GM21447 (cell line): ENCODE data around the gene PNLDC1.
"Not testable (repeated sequence)": the region's sequence is repeated elsewhere in the genome, so short reads cannot be mapped to it uniquely, and the experiment has no call there.

ENCODE experiments used
- ATAC-seq: cut with Tn5 transposase; IDR thresholded peaks from one replicate; pipeline ENCODE4 v1.9.1; 2021; ENCODE audit not compliant: unreplicated experiment

Gene PNLDC1

GRCh38 chr6:159778131-159778530, 21.9 kb upstream of the PNLDC1 start:
- no peak for ATAC-seq

DNA sequence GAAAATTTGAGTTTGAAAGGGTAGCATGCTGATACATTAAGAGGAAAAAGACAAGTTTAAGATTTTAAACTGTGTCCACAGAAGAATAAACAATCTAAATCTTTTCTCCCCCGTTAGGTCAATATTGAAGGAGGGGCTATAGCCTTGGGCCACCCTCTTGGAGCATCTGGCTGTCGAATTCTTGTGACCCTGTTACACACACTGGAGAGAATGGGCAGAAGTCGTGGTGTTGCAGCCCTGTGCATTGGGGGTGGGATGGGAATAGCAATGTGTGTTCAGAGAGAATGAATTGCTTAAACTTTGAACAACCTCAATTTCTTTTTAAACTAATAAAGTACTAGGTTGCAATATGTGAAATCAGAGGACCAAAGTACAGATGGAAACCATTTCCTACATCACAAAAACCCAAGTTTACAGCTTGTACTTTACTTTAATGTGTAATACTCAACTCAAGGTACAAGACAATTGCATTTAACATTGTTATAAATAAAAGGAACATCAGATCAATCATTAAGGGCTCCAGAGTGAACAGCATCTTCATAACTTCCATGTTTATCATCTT, 21.5 kb upstream of the PNLDC1 start:
- no peak for ATAC-seq

DNA sequence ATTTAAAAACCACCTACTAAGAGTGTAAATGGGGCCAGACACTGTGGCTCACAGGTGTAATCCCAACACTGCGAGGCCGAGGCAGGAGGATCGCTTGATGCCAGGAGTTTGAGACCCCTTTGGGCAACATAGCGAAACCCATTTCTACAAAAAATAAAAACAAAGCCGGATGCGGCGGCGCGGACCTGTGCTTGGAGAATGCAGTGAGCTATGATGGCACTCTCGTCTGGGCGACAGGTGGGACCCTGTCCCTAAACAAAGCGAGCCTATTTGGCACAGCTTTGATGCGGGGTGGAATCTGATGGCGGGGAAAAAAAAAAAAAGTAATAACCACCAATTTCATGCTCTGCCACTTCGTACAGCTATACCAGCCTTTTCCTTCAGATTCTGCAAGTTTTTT, 11.8 kb upstream of the PNLDC1 start:
- ATAC-seq: no peak

DNA sequence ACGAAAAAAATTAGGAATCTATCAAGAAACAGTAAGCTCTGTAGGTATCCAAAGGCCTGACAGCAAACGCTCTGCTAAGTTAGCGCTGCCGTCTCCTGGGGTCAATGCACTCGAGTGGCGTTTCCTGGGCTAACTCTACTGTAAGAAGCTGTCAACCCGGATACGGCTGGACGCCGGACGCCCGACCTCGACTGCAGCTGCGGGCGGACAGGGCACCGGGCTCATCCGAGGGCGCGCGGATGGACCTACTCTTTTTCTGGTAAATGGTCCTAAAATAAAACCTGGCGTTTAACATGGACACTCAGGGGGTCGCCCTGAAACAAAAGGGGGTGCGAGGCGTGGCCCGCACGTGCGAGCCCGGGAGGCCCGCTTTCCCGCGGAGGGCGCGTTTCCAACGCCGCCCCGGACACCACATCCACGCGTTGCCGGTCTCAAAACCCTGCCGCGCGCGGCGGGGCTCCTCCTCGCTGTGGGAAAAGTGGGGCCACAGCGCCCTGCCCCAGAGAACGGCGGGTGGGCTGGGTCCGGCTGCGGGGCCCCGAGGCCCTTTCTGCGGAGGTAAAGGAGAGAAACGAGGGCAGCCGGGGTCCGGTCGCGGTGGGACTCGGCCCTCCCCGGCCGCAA, 11.2 kb upstream of the PNLDC1 start:
- no peak for ATAC-seq

GRCh38 chr6:159789377-159790148, 10.5 kb upstream of the PNLDC1 start, which contains the start of gene TCP1:
TCP1 (minus strand) TSS chr6:159789602; CDS start chr6:159789468, 134 bp downstream.
- ATAC-seq: peak; percentile 72

DNA sequence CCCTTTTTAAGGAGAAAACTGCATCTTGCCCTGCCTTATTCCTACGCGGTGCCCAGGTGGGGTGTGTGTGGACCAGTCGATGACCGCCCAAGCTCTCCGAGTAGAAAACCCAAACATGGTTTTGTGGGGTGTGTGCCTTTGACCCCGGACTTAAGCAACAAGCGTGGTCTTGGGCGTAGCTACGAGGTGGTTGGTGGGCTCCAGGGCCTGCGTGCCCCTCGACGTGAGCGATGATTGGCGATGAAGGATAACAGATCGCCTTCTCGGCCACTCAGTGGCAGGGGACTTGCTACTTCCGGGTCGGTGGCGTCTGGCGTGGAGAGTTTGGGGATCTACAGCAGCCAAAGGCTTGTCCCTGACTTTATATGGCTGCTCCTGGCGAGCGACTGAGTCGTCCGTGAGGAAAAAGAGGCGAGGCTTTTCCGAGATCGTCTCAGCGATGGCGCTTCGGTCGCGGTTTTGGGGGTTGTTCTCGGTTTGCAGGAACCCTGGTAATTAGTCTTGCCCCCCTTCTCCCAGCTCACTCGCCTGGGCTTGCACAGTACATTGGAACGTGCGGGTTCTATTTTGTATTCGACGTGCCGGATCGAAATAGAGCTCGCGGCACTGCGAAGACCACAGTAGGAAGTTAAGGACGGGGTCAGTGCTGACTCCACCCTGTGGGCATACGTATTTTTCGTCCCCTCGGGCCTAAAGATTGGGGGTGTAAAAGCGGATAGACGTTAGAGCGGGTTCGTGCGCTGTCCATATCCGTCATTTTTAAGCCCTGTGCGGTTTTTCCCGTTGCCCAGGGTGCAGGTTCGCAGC, 9.7 kb upstream of the PNLDC1 start, which contains the start of gene MRPL18:
TSS of gene MRPL18 (plus strand) at position 319 of the 807 bp plus-strand sequence. CDS start at position 440, 121 bp downstream.
- peak; percentile 81 for ATAC-seq

DNA sequence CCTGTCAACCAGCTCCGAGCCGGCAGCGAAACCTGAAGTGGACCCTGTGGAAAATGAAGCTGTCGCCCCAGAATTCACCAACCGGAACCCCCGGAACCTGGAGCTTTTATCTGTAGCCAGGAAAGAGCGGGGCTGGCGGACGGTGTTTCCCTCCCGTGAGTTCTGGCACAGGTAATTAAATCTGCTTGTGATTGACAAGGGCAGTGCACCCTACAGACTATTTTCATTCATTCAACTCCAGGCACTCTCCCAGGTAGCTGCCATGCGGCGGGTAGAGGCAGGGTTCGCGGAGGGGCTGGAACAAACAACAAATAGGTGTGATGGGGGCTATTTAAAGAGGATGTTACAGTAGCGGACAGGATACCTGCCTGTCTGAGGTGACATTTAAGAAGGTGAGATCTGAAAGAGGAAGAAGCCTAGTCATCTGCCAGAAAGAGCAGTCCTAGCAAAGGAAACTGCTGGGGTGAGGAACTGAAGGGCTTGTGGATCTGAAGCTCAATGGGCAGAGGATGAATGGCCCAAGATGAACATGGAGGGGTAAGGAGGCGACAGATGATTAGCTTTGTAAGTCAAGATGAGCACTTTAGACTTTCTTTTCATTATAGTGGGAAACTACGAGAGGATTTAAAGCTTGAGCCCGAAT, 9.0 kb upstream of the PNLDC1 start:
- ATAC-seq: no peak

GRCh38 chr6:159794976-159795375, 5.1 kb upstream of the PNLDC1 start:
- not testable (repeated sequence) for ATAC-seq

DNA sequence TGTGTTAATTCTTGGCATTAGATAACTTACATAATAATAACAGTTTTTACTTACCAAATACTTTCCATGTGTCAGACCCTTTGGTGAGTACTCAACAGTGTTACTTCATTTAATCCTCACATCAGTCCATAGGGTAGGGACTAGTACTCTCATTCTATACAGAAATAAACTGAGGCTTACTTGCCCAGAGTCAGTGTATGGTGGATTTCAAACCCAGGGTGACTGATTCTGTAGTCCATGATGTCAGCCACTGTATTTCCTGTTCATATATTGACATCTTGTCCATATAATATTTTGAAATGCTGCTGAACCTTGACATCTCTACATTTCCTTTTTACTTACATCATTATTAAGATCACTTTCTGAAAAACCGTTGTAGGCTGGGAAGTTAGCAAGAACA, 2.5 kb upstream of the PNLDC1 start:
- ATAC-seq: no peak

GRCh38 chr6:159801935-159802334, 1.9 kb downstream of the PNLDC1 start:
- ATAC-seq: no peak

- ATAC-seq: no peak
Observed at GRCh38 chr6:159804504-159804903, 4.4 kb downstream of the PNLDC1 start.

DNA sequence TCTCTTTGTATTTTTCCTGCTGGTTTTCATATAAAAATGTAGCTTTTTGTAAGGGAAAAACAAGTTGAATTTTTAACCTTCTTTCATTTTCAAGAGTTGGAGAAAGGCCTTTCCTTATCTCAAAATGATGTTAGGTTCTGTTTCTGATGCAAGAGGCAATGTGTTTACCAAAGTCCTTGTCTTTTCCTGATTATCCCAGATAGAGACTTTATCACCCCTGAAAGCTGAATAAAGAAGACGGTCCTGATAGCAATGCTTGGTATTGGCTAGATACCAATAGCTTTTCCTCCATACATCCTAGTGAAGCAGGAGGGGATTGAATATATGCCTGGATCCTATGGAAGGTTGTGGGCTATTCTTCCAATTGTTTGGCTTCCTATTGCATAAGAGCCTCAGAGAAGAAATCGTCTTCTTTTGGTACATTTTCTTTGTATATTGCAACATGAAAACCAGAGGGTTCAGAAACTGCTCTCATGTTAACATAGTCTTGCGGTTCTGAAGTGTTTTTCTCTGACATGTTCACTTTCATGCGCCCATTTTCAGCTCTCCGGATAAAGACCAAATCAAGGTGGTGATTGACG, 5.5 kb downstream of the PNLDC1 start:
- no peak for ATAC-seq

- no peak for ATAC-seq
Observed at GRCh38 chr6:159806021-159806458, 6.0 kb downstream of the PNLDC1 start.

DNA sequence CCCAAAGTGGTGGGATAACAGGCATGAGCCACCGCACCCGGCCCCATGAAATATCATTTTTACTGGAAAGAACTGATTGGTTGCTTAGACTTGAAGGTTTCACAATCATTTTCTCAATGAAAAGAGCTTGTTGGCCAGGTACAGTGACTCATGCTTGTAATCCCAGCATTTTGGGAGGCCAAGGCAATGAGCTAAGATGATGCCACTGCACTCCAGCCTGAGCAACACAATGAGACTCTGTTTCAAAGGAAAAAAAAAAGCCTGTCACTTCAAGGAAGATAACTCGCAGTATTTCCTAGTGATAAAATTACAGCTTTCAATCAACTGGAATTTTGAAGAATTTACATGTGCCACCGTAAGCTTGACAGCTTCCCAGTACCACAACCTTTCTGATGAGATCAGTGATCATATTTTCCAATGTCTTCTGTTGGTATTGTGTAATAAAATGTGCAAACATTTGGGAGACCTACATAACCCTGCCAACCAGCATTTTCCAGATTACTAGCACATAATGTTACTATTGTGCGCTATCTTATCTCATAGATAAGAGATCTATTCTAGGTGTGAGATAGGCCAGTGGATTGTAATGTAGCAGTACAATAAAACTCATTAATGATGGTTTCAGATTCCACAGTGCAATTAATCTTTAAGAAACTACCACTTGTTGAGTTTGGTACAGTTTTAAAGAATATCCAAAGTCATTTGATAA, 7.2 kb downstream of the PNLDC1 start:
- no peak for ATAC-seq

GRCh38 chr6:159808647-159809046, 8.6 kb downstream of the PNLDC1 start:
- no peak for ATAC-seq

DNA sequence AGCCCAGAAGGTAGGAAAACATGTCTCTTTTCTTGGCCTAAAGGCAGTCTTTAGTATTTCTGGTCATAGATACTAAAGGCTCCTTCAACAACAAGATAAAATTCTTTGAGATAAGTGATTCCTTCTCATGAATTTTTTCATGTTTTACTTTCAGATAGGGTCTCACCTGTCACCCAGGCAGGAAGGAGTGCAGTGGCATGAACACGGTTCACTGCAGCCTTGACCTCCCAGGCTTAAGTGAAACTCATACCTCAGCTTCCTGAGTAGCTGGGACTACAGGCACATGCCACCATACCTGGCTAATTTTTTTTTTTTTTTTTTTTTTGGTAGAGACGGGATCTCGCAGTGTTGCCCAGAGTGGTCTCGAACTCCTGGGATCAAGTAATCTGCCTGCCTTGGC, 9.1 kb downstream of the PNLDC1 start:
- ATAC-seq: peak; percentile 70

DNA sequence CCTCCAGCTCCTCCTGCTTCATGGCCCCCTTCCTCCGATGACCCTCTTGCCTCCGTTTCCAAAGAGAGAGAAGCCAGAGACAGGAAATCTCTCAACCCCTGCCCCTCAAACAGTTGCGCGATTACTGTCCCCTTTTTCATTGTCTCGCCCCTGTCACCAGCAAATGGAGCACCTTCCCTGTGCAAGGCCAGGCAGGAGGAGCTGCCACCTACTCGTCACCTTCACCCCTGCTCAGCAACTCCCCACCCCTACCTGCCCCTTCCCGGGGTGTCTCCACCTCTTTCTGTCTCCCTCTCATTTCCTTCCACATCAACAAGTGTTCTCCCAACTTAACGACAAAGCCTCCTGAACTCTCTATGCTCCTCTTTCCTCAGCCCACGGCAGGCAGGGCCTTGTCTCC, 13.7 kb downstream of the PNLDC1 start:
- no peak for ATAC-seq

DNA sequence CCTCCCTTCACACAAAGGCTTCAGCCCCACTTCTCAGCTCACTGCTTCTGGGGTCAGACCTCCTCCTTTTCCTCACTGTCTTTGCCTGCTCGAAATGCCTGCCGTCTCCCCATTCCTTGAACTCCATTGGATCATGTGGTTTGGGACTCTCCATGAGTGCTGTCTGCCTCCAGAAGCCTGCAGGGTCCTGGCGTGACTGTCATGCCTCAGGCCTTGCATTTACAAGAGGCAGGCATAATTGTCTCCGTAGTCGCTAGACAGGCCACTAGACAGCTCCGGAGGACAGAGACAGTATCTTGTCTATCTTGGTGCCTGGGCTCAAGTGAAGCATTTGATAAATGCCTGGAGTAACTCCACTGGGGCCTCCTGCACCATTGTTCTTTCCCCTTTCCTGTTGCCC, 15.3 kb downstream of the PNLDC1 start:
- ATAC-seq: no peak

DNA sequence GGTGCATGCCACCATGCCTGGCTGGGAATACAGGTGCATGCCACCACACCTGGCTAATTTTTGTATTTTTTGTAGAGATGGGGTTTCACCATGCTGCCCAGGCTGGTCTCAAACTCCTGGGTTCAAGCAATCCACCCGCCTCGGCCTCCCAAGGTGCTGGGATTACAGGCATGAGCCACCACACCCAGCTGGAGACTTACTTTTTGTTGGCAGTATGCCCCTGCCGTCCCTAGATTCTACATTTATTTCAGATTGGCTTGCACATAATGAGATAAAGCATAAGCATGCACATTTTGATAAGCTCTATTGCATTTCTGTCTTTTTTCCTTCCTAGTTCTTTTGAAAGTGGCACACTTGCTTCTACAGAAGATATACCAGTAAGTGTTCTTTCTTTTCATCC, 16.7 kb downstream of the PNLDC1 start:
- not testable (repeated sequence) for ATAC-seq
